ENCODE measurements around the gene PMM1. TPM values are rescaled to one million over a fixed set of nuclear protein-coding genes. Genes with fewer than 3 reads are reported as not detected.
"Not testable (repeated sequence)": the region's sequence is repeated elsewhere in the genome, so short reads cannot be mapped to it uniquely, and the experiment has no call there.

Gene PMM1
- polyA plus RNA-seq, 1 donor from 2014 or later = 55.5 TPM

- Histone ChIP-seq H3K4me2 (ENCODE audit: low read length) (no peak overlapping the region), H3K4me3 (ENCODE audit: low read length) (no peak overlapping the region), H3K9me3 (ENCODE audit: low read length) (no peaks in the 10 kb centered on the region), H3F3A (ENCODE audit: insufficient read depth, low read length, poor library complexity, severe bottlenecking) (no peaks in the 10 kb centered on the region), H3K27me3 (ENCODE audit: insufficient read depth, low read depth, low read length) (no peaks in the 10 kb centered on the region), H3K36me3 (ENCODE audit: insufficient read depth, low read length) (peaks cover 6% of the 10 kb centered on the region), H3K79me2 (replicated peaks; ENCODE audit: insufficient read depth, low read length) (peaks cover 2% of the 10 kb centered on the region), H3K9me2 (ENCODE audit: insufficient read depth, low read length) (no peaks in the 10 kb centered on the region), H2AFZ (ENCODE audit: low read depth, low read length) (no peak overlapping the region), H3K27ac (ENCODE audit: low read length) (no peak overlapping the region), H3K9ac (ENCODE audit: low read length) (no peak overlapping the region), H4K20me1 (ENCODE audit: insufficient read depth) (no peaks in the 10 kb centered on the region)
- TF ChIP-seq, protein P1, sequence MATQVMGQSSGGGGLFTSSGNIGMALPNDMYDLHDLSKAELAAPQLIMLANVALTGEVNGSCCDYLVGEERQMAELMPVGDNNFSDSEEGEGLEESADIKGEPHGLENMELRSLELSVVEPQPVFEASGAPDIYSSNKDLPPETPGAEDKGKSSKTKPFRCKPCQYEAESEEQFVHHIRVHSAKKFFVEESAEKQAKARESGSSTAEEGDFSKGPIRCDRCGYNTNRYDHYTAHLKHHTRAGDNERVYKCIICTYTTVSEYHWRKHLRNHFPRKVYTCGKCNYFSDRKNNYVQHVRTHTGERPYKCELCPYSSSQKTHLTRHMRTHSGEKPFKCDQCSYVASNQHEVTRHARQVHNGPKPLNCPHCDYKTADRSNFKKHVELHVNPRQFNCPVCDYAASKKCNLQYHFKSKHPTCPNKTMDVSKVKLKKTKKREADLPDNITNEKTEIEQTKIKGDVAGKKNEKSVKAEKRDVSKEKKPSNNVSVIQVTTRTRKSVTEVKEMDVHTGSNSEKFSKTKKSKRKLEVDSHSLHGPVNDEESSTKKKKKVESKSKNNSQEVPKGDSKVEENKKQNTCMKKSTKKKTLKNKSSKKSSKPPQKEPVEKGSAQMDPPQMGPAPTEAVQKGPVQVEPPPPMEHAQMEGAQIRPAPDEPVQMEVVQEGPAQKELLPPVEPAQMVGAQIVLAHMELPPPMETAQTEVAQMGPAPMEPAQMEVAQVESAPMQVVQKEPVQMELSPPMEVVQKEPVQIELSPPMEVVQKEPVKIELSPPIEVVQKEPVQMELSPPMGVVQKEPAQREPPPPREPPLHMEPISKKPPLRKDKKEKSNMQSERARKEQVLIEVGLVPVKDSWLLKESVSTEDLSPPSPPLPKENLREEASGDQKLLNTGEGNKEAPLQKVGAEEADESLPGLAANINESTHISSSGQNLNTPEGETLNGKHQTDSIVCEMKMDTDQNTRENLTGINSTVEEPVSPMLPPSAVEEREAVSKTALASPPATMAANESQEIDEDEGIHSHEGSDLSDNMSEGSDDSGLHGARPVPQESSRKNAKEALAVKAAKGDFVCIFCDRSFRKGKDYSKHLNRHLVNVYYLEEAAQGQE (IDR thresholded peaks at IDR 0.05; ENCODE audit: borderline replicate concordance) = no peak
- TF ChIP-seq EP300 (conservative IDR thresholded peaks at IDR 0.05; ENCODE audit: poor library complexity, severe bottlenecking) (no peak), TAF1 (IDR thresholded peaks at IDR 0.05; ENCODE audit: low read depth) (no peak), SMC3 (conservative IDR thresholded peaks at IDR 0.05; ENCODE audit: poor library complexity) (no peak), MXI1 (conservative IDR thresholded peaks at IDR 0.05; ENCODE audit: poor library complexity, severe bottlenecking) (no peak), RAD21 (conservative IDR thresholded peaks at IDR 0.05) (no peak), POLR2AphosphoS5 (IDR thresholded peaks at IDR 0.05) (no peak), EZH2 (IDR thresholded peaks at IDR 0.05; ENCODE audit: borderline replicate concordance, insufficient read depth, low read length, poor library complexity, severe bottlenecking) (no peak)
- TF ChIP-seq, protein P2, sequence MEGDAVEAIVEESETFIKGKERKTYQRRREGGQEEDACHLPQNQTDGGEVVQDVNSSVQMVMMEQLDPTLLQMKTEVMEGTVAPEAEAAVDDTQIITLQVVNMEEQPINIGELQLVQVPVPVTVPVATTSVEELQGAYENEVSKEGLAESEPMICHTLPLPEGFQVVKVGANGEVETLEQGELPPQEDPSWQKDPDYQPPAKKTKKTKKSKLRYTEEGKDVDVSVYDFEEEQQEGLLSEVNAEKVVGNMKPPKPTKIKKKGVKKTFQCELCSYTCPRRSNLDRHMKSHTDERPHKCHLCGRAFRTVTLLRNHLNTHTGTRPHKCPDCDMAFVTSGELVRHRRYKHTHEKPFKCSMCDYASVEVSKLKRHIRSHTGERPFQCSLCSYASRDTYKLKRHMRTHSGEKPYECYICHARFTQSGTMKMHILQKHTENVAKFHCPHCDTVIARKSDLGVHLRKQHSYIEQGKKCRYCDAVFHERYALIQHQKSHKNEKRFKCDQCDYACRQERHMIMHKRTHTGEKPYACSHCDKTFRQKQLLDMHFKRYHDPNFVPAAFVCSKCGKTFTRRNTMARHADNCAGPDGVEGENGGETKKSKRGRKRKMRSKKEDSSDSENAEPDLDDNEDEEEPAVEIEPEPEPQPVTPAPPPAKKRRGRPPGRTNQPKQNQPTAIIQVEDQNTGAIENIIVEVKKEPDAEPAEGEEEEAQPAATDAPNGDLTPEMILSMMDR (IDR thresholded peaks at IDR 0.05; ENCODE audit: poor library complexity, severe bottlenecking) = no peak
Measured at GRCh38 chr22:41638748-41639147, 49.1 kb upstream of the PMM1 start.

GRCh38 chr22:41638124-41638523, 48.5 kb upstream of the PMM1 start:
- H3K36me3 ChIP-seq (ENCODE audit: insufficient read depth, low read length) = peaks cover 6% of the 10 kb centered on the region
- H4K20me1 ChIP-seq (ENCODE audit: insufficient read depth) = no peaks in the 10 kb centered on the region
- H2AFZ ChIP-seq (ENCODE audit: low read depth, low read length) = no peak overlapping the region
- no peaks in the 10 kb centered on the region for H3F3A ChIP-seq (ENCODE audit: insufficient read depth, low read length, poor library complexity, severe bottlenecking)
- H3K27ac ChIP-seq (ENCODE audit: low read length) = no peak overlapping the region
- no peak overlapping the region for H3K4me2 ChIP-seq (ENCODE audit: low read length)
- H3K79me2 ChIP-seq (replicated peaks; ENCODE audit: insufficient read depth, low read length) = peaks cover 2% of the 10 kb centered on the region
- H3K27me3 ChIP-seq (ENCODE audit: insufficient read depth, low read depth, low read length) = no peaks in the 10 kb centered on the region
- no peaks in the 10 kb centered on the region for H3K9me3 ChIP-seq (ENCODE audit: low read length)
- TF ChIP-seq, protein P1 (IDR thresholded peaks at IDR 0.05; ENCODE audit: borderline replicate concordance) = no peak
- TF ChIP-seq POLR2AphosphoS5 (IDR thresholded peaks at IDR 0.05) = no peak
- TF ChIP-seq, protein P2 (IDR thresholded peaks at IDR 0.05; ENCODE audit: poor library complexity, severe bottlenecking) = no peak
- TF ChIP-seq EP300 (conservative IDR thresholded peaks at IDR 0.05; ENCODE audit: poor library complexity, severe bottlenecking) = no peak
- no peak for TF ChIP-seq MXI1 (conservative IDR thresholded peaks at IDR 0.05; ENCODE audit: poor library complexity, severe bottlenecking)
- no peak for TF ChIP-seq TAF1 (IDR thresholded peaks at IDR 0.05; ENCODE audit: low read depth)
- TF ChIP-seq SMC3 (conservative IDR thresholded peaks at IDR 0.05; ENCODE audit: poor library complexity) = no peak
- TF ChIP-seq RAD21 (conservative IDR thresholded peaks at IDR 0.05) = no peak
- no peak for TF ChIP-seq EZH2 (IDR thresholded peaks at IDR 0.05; ENCODE audit: borderline replicate concordance, insufficient read depth, low read length, poor library complexity, severe bottlenecking)
- H3K4me3 ChIP-seq (ENCODE audit: low read length) = no peak overlapping the region
- no peak overlapping the region for H3K9ac ChIP-seq (ENCODE audit: low read length)
- H3K9me2 ChIP-seq (ENCODE audit: insufficient read depth, low read length) = no peaks in the 10 kb centered on the region

- not testable (repeated sequence) for H3K9me3 ChIP-seq (ENCODE audit: low read length); H2AFZ ChIP-seq (ENCODE audit: low read depth, low read length); H3K36me3 ChIP-seq (ENCODE audit: insufficient read depth, low read length); H3K4me2 ChIP-seq (ENCODE audit: low read length); H3K27me3 ChIP-seq (ENCODE audit: insufficient read depth, low read depth, low read length); H3K27ac ChIP-seq (ENCODE audit: low read length); H3K9ac ChIP-seq (ENCODE audit: low read length); H4K20me1 ChIP-seq (ENCODE audit: insufficient read depth); H3F3A ChIP-seq (ENCODE audit: insufficient read depth, low read length, poor library complexity, severe bottlenecking); H3K4me3 ChIP-seq (ENCODE audit: low read length); H3K9me2 ChIP-seq (ENCODE audit: insufficient read depth, low read length); H3K79me2 ChIP-seq (replicated peaks; ENCODE audit: insufficient read depth, low read length)
Measured at GRCh38 chr22:41637623-41638022, 48.0 kb upstream of the PMM1 start.

Measured in neural cell (in vitro differentiated cells).